Stomach (tissue), 9 donors: ENCODE data around the gene CCDC167. TPM values are rescaled to one million over a fixed set of nuclear protein-coding genes. Genes with fewer than 3 reads are reported as not detected.

Experiments
- DNase-seq, 2 donors: peaks; one replicate each; pipeline versions ENCODE4 v3.0.0 to v3.0.0-alpha.2; 2013 to 2019
- H3K27ac ChIP-seq, 5 donors: fragments of 200-600 bp in 4 of 5; sonication (generic) in 4 of 5; one replicate each; pipeline ENCODE4 v1.5.1; 2013 to 2019; ENCODE audit warnings: mild to moderate bottlenecking in 1 of 5, moderate library complexity in 1 of 5
- H3K27me3 ChIP-seq, 3 donors: fragments of 200-600 bp; sonication (generic); one replicate each; pipeline ENCODE4 v1.5.1; 2017 to 2019; ENCODE audit warnings: mixed run types in 1 of 3
- H3K36me3 ChIP-seq, 4 donors: fragments of 200-600 bp; sonication (generic); 1 replicate in 3 of 4; 2 replicates in 1 of 4; pipeline ENCODE4 v1.5.1; 2016 to 2019
- H3K4me1 ChIP-seq, 4 donors: fragments of 200-600 bp; sonication (generic); one replicate each; pipeline ENCODE4 v1.5.1; 2016 to 2019
- H3K4me3 ChIP-seq, 4 donors: fragments of 200-600 bp; sonication (generic) in 3 of 4; one replicate each; pipeline ENCODE4 v1.5.1; 2016 to 2019; ENCODE audit warnings: mild to moderate bottlenecking in 1 of 4
- H3K9me3 ChIP-seq, 4 donors: fragments of 200-600 bp; sonication (generic); one replicate each; pipeline ENCODE4 v1.5.1; 2016 to 2019
- EP300 ChIP-seq: sonication (generic); formaldehyde crosslinking; IDR thresholded peaks from one replicate; pipeline ENCODE4 v1.6.1; 2017; ENCODE audit warnings: antibody characterized with exemption
- POLR2A ChIP-seq, 4 donors: fragments of 450-650 bp; IDR thresholded peaks; one replicate each; pipeline ENCODE4 v1.6.1; 2016; ENCODE audit warnings: antibody characterized with exemption in 4 of 4, control low read depth in 2 of 4, mild to moderate bottlenecking in 1 of 4, moderate library complexity in 1 of 4
- POLR2AphosphoS5 ChIP-seq, 3 donors: sonication (generic); formaldehyde crosslinking; IDR thresholded peaks; one replicate each; pipeline ENCODE4 v1.6.1; 2016; ENCODE audit warnings: antibody characterized with exemption in 3 of 3
- WGBS, 5 donors: extraction: QIAGEN DNeasy Blood & Tissue Kit in 3 of 5; methylation state at CpG; one replicate each; pipeline versions ENCODE4 v1.1.5 to v1.1.7; 2013 to 2018; 5-methylcytosine and 5-hydroxymethylcytosine counted together
- intact Hi-C: fragments of 100-400 bp; cut with DNase I; formaldehyde crosslinking; loops from one replicate; pipeline ENCODE4 v1.15.1; 2023; ENCODE audit warnings: low total_unique reads
- polyA plus RNA-seq, 3 donors: library from polyadenylated mRNA; stranded (reverse); fragments of 200-250 nt; gene quantifications; one replicate each; pipeline ENCODE4 v1.2.3, GENCODE V29; 2013
- total RNA-seq, 5 donors: library from RNA; depleted of rRNA; stranded (reverse); fragments of >200 nt; gene quantifications; one replicate each; pipeline versions ENCODE4 v1.1.0 to v1.2.3, GENCODE V29; 2014 to 2016
- TF ChIP-seq, protein P1 (sequence below), 7 experiments: fragments of 450-650 bp in 4 of 7; fragments of 200-600 bp in 3 of 7; sonication (generic) in 3 of 7; IDR thresholded peaks; one replicate each; pipeline ENCODE4 v1.5.1; 2016 to 2019; ENCODE audit warnings: antibody characterized with exemption in 7 of 7, control low read depth in 2 of 7, mild to moderate bottlenecking in 1 of 7
- donor health status: healthy with polysubstance abuse.
- donor health status: Bipolar disorder and iron deficiency.
- donor health status: healthy.

CCDC167 gene
- total and polyA plus RNA-seq, 8 donors: 4.2 to 47.8 (median 42.5) TPM; not detected in 1

GRCh38 chr6:37459981-37460800 lies 39.5 kb downstream of the CCDC167 start:
- Histone ChIP-seq H3K36me3 (peaks cover 42 to 98% (median 97%) of the 10 kb centered on the region in 4 donors), H3K27ac (no peak overlapping the region), H3K4me1 (peaks cover 0 to 17% (median 0%) of the 10 kb centered on the region in 4 donors), H3K4me3 (no peak overlapping the region), H3K27me3 (no peaks in the 10 kb centered on the region), H3K9me3 (no peaks in the 10 kb centered on the region)
- no peak for TF ChIP-seq EP300
- TF ChIP-seq, protein P1, sequence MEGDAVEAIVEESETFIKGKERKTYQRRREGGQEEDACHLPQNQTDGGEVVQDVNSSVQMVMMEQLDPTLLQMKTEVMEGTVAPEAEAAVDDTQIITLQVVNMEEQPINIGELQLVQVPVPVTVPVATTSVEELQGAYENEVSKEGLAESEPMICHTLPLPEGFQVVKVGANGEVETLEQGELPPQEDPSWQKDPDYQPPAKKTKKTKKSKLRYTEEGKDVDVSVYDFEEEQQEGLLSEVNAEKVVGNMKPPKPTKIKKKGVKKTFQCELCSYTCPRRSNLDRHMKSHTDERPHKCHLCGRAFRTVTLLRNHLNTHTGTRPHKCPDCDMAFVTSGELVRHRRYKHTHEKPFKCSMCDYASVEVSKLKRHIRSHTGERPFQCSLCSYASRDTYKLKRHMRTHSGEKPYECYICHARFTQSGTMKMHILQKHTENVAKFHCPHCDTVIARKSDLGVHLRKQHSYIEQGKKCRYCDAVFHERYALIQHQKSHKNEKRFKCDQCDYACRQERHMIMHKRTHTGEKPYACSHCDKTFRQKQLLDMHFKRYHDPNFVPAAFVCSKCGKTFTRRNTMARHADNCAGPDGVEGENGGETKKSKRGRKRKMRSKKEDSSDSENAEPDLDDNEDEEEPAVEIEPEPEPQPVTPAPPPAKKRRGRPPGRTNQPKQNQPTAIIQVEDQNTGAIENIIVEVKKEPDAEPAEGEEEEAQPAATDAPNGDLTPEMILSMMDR (IDR thresholded peaks at IDR 0.05): no peak
- no peak for TF ChIP-seq POLR2AphosphoS5 (IDR thresholded peaks at IDR 0.05)
- no peak for TF ChIP-seq POLR2A (IDR thresholded peaks at IDR 0.05)
- DNase-seq: peak in 1 of 2 donors; percentile 45
- intact Hi-C loops: no loop called here
- WGBS, 5 donors: 89 to 97% (median 94%) methylated on average over 5 of the region's 5 CpGs

DNA sequence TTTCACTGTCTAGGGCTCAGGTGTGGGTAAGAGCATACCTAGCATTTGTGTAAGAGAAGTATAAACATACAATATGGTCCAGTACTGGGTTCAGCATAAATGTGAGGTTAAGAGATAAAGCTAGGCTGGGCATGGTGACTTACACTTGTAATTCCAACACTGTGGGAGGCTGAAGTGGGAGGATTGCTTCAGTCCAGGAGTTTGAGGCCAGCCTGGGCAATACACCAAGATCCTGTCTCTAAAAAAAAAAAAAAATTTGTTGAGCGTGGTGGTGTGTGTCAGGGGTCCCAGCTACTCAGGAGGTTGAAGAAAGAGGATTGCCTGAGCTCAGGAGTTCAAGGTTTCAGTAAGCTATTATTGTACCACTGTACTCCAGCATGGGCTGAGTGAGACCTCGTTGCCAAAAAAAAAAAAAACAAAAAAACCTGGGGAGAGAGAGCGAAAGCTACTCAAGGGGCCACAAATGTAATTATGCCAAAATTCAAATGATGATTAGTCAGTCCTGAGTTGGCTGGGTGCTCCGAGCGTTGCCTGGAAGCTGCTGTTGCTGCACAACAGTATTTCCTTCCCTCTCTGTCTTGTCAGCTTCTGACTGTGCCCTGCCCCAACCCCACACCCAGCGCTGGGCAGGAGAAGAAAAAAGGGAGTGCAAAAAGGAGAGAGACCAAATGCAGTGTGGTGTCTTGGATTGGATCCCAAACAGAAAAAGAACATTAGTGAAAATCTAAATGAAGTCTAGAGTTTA lies 42.7 kb downstream of the CCDC167 start:
- TF ChIP-seq POLR2A (IDR thresholded peaks at IDR 0.05): no peak
- TF ChIP-seq, protein P1 (IDR thresholded peaks at IDR 0.05): no peak
- TF ChIP-seq POLR2AphosphoS5 (IDR thresholded peaks at IDR 0.05): no peak
- no peak for TF ChIP-seq EP300
- peaks cover 34 to 100% (median 98%) of the 10 kb centered on the region in 4 donors for H3K36me3 ChIP-seq
- DNase-seq: peak in 1 of 2 donors; percentile 36
- no peak overlapping the region for H3K4me3 ChIP-seq
- H3K9me3 ChIP-seq: no peaks in the 10 kb centered on the region
- H3K27ac ChIP-seq: no peak overlapping the region
- 61 to 91% (median 76%) methylated on average over 6 of the region's 6 CpGs for WGBS, 5 donors
- intact Hi-C loops: no loop called here
- H3K4me1 ChIP-seq: peaks cover 0 to 17% (median 0%) of the 10 kb centered on the region in 4 donors
- no peaks in the 10 kb centered on the region for H3K27me3 ChIP-seq

- Histone ChIP-seq H3K27me3 (no peaks in the 10 kb centered on the region), H3K9me3 (no peaks in the 10 kb centered on the region), H3K36me3 (peaks cover 29 to 100% (median 98%) of the 10 kb centered on the region in 4 donors), H3K4me1 (peaks cover 0 to 24% (median 0%) of the 10 kb centered on the region in 4 donors), H3K27ac (no peak overlapping the region), H3K4me3 (no peak overlapping the region)
- DNase-seq: no peak
- TF ChIP-seq POLR2A (IDR thresholded peaks at IDR 0.05): no peak
- no peak for TF ChIP-seq EP300
- TF ChIP-seq, protein P1 (IDR thresholded peaks at IDR 0.05): no peak
- WGBS, 5 donors: 83 to 94% (median 89%) methylated on average over 6 of the region's 6 CpGs
- intact Hi-C loops: no loop called here
These were observed 43.6 kb downstream of the CCDC167 start for GRCh38 chr6:37456126-37456525.

DNA sequence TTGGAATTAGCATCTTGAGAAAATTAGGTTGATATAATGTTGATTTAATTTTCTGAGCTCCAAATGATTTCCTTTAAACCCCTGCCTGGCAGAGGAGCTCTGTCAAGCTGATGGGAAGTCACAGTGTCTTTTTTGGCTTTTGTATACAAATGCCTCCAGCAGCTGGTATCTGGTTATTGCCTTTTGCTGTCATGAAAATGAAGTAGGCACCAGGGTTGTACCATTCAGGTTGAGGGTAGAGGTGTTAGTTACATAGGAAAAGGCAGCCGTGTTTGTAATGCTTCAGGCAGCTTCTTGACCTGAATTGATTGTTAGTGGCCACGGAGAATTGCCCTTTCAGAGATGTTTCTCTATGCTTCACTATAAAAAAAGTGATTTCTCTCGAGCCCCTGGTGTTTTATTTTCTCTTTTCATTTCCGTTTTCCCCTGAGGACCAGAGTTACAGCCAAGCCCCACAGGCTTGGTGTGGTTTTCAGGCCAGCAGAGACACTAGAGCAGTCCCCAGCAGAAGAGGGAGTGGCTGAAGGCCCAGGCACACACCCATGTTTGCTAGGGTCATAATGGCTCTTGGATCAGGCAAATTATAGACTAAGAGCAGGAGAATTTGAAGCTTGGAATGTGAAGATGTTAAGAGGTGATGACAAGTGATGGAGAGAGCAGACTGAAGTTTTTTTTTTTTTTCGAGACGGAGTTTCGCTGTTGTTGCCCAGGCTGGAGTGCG lies 45.1 kb downstream of the CCDC167 start:
- H3K4me1 ChIP-seq: peaks cover 0 to 24% (median 0%) of the 10 kb centered on the region in 4 donors
- 78 to 90% (median 85%) methylated on average over 8 of the region's 8 CpGs for WGBS, 5 donors

More for the DNA sequence above, 45.1 kb downstream of the CCDC167 start:
- TF ChIP-seq POLR2AphosphoS5 (IDR thresholded peaks at IDR 0.05) (peak in 1 of 3 donors; percentile 33), EP300 (no peak)
- Histone ChIP-seq H3K27me3 (no peaks in the 10 kb centered on the region), H3K4me3 (no peak overlapping the region), H3K36me3 (peaks cover 32 to 100% (median 97%) of the 10 kb centered on the region in 4 donors), H3K27ac (peak overlapping the region in 2 of 5 donors; percentile 9 to 10), H3K9me3 (no peaks in the 10 kb centered on the region)
- intact Hi-C loops: no loop called here
- peak in 1 of 2 donors; percentile 45 for DNase-seq
